ENCODE results near the gene CSH2. TPM values are rescaled to one million over a fixed set of nuclear protein-coding genes. Genes with fewer than 3 reads are reported as not detected.
A peak's percentile ranks its signal among the peaks of the same experiment; 100 is the strongest.

CSH2 gene
- total RNA-seq, 2 experiments from 2014 or later: not detected

DNA sequence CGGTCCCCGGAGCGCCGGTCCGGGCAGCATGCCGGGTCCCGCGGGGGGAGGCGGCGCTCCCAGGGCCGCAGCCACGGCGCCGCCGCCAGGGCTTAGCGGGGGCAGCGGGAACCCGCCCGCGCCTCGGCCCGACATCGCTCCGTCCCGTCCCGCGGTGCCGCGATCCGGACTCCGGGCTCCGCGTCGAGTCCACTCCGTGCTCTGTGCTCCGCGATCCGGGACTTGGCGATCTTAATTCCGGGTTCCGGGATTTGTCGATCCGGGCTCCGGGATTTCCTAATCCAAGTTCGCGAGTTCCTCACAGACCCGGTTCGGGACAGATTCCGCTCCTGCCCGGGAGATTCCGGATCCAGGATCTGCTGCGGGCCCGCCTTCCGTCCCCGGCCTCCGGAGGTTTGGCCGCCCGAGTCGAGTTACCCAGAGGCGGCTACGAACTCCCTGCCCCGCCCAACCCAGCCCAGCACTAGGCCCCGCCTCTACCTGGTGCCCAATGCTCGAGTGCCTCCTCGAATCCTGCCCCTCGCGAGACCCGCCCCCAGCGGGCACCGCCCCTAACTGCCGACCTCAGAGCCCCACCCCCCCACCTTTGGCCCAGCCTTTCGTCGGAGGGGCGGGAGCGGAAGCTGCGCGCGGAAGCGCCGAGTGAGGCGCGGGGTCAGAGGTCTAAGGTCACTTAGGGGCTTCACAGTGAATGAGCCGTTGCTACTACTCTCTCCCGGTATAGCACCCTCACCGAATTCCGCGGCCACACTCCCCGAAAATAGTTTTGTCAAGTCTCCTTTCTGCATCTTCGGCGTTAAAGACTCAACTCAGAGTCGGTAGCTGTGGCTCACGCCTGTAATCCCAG is 30.7 kb downstream of the CSH2 start, which contains the start of gene SMARCD2:
Gene SMARCD2, minus strand, starts transcription at position 146 of the 847 bp plus-strand sequence. Its CDS starts 11 bp downstream, at position 135.
- H3K9me3 Mint-ChIP-seq: no peaks in the 10 kb centered on the region
- Histone ChIP-seq H3K4me1 (ENCODE audit: insufficient read depth, low read length) (peaks cover 57% of the 10 kb centered on the region), H3K27ac (ENCODE audit: low read depth in 1 of 2, low read length in 2 of 2) (peak within 1 kb of the TSS; percentile 85 to 93), H3K27me3 (ENCODE audit: control insufficient read depth in 1 of 2, insufficient read depth in 2 of 2, low read length in 2 of 2) (no peaks in the 10 kb centered on the region), H3K9me3 (ENCODE audit: control insufficient read depth in 1 of 2, insufficient read depth in 1 of 2, low read length in 2 of 2) (no peaks in the 10 kb centered on the region), H3K4me3 (ENCODE audit: low read length) (peak within 1 kb of the TSS; percentile 85), H3K36me3 (ENCODE audit: insufficient read depth, low read length) (peaks cover 10% of the 10 kb centered on the region)
- peak within 1 kb of the TSS; percentile 94 for H3K4me3 Mint-ChIP-seq
- H3K27ac Mint-ChIP-seq: peak within 1 kb of the TSS; percentile 91
- peaks cover 50% of the 10 kb centered on the region for H3K4me1 Mint-ChIP-seq (ENCODE audit: low read depth)
- peaks cover 3% of the 10 kb centered on the region for H3K36me3 Mint-ChIP-seq (ENCODE audit: low read depth)
- ChIA-PET POLR2A (interaction anchor here (0.6 to 6.3 kb wide), 21 partner anchors 8 to 664 kb away, joined by 3 to 86 read pairs (median 6); partner anchors contain the start of genes CCDC47, CEP95, DDX42 and DDX5), CTCF (interaction anchor here (0.7 to 0.9 kb wide), 3 partner anchors 16 to 148 kb away, joined by 3 to 4 read pairs (median 3); partner anchors contain the start of gene PSMC5)
- TF ChIP-seq, protein P1, sequence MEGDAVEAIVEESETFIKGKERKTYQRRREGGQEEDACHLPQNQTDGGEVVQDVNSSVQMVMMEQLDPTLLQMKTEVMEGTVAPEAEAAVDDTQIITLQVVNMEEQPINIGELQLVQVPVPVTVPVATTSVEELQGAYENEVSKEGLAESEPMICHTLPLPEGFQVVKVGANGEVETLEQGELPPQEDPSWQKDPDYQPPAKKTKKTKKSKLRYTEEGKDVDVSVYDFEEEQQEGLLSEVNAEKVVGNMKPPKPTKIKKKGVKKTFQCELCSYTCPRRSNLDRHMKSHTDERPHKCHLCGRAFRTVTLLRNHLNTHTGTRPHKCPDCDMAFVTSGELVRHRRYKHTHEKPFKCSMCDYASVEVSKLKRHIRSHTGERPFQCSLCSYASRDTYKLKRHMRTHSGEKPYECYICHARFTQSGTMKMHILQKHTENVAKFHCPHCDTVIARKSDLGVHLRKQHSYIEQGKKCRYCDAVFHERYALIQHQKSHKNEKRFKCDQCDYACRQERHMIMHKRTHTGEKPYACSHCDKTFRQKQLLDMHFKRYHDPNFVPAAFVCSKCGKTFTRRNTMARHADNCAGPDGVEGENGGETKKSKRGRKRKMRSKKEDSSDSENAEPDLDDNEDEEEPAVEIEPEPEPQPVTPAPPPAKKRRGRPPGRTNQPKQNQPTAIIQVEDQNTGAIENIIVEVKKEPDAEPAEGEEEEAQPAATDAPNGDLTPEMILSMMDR (IDR thresholded peaks at IDR 0.05): no peak
- DNase-seq (peak; percentile 98 to 100 (median 99)), ATAC-seq (ENCODE audit: poor library complexity) (peak; percentile 88)
- intact Hi-C loops (cut with DNase I, micrococcal nuclease): loop anchor here (1.0 to 10.0 kb wide), 11 partner anchors 15 to 665 kb away; partner anchors contain the start of genes CCDC47 (in 2 of the 2), FTSJ3 (in 2 of the 2), MAP3K3 (in 2 of the 2) and PSMC5 (in 2 of the 2)
- no peaks in the 10 kb centered on the region for H3K27me3 Mint-ChIP-seq

DNA sequence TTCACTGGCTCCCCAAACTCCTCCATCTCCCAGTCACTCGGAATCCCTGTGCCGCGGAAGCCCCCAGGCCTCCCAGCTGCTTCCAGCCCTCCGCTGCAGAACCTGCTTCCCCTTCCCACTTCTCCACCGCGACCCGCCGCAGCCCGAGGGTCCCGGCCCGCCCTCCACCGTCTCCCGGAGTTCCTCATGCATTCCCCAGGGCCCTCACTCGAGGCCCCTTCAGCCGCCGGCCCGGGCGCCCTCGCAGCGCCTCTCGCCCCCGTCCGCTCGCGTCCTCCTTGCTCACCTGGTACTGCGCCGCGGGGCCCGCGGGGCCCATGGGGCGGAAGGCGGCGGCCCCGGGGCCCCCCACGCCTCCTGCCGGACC is 31.3 kb downstream of the CSH2 start:
- DNase-seq (peak in 2 of 14 experiments; percentile 27 to 47), ATAC-seq (ENCODE audit: poor library complexity) (peak; percentile 16)
- TF ChIP-seq, protein P1 (IDR thresholded peaks at IDR 0.05): no peak
- Histone ChIP-seq H3K4me1 (ENCODE audit: insufficient read depth, low read length) (peaks cover 61% of the 10 kb centered on the region), H3K27ac (ENCODE audit: low read depth in 1 of 2, low read length in 2 of 2) (peak overlapping the region; percentile 23 to 47), H3K36me3 (ENCODE audit: insufficient read depth, low read length) (peaks cover 16% of the 10 kb centered on the region), H3K27me3 (ENCODE audit: control insufficient read depth in 1 of 2, insufficient read depth in 2 of 2, low read length in 2 of 2) (no peaks in the 10 kb centered on the region), H3K4me3 (ENCODE audit: low read length) (peak overlapping the region; percentile 68), H3K9me3 (ENCODE audit: control insufficient read depth in 1 of 2, insufficient read depth in 1 of 2, low read length in 2 of 2) (no peaks in the 10 kb centered on the region)
- peak overlapping the region; percentile 88 for H3K27ac Mint-ChIP-seq
- no peaks in the 10 kb centered on the region for H3K27me3 Mint-ChIP-seq
- intact Hi-C loops (cut with DNase I, micrococcal nuclease): loop anchor here (2.0 to 10.0 kb wide), 8 partner anchors 69 to 665 kb away; partner anchors contain the start of genes MAP3K3 (in 2 of the 2), CCDC47 (in 1 of the 2), CEP95 (in 1 of the 2) and DCAF7 (in 1 of the 2)
- peaks cover 49% of the 10 kb centered on the region for H3K4me1 Mint-ChIP-seq (ENCODE audit: low read depth)
- POLR2A ChIA-PET: interaction anchor here (0.7 to 6.3 kb wide), 5 partner anchors 11 to 144 kb away, joined by 3 to 86 read pairs (median 25); partner anchors contain the start of genes CCDC47, DDX42, FTSJ3 and LIMD2
- H3K9me3 Mint-ChIP-seq: no peaks in the 10 kb centered on the region
- CTCF ChIA-PET: no interaction called here
- peaks cover 5% of the 10 kb centered on the region for H3K36me3 Mint-ChIP-seq (ENCODE audit: low read depth)
- peak overlapping the region; percentile 94 for H3K4me3 Mint-ChIP-seq

Data from CD4-positive, alpha-beta T cell (primary cell).